Subcutaneous adipose tissue (tissue), 4 donors: ENCODE data around the gene EPB42. TPM values are rescaled to one million over a fixed set of nuclear protein-coding genes. Genes with fewer than 3 reads are reported as not detected.

Experiments
- total RNA-seq, 4 donors: library from RNA; depleted of rRNA; stranded (reverse); fragments of >200 nt; gene quantifications; one replicate each; pipeline ENCODE4 v1.1.0, GENCODE V29; 2016
- TF ChIP-seq, protein P1 (sequence below): fragments of 450-650 bp; IDR thresholded peaks from one replicate; pipeline ENCODE4 v1.5.1; 2016; ENCODE audit warnings: low read depth, mild to moderate bottlenecking, control low read depth, antibody characterized with exemption, moderate library complexity

EPB42 gene
- total RNA-seq, 4 donors from 2014 or later: 1.5 to 11.1 (median 2.2) TPM

DNA sequence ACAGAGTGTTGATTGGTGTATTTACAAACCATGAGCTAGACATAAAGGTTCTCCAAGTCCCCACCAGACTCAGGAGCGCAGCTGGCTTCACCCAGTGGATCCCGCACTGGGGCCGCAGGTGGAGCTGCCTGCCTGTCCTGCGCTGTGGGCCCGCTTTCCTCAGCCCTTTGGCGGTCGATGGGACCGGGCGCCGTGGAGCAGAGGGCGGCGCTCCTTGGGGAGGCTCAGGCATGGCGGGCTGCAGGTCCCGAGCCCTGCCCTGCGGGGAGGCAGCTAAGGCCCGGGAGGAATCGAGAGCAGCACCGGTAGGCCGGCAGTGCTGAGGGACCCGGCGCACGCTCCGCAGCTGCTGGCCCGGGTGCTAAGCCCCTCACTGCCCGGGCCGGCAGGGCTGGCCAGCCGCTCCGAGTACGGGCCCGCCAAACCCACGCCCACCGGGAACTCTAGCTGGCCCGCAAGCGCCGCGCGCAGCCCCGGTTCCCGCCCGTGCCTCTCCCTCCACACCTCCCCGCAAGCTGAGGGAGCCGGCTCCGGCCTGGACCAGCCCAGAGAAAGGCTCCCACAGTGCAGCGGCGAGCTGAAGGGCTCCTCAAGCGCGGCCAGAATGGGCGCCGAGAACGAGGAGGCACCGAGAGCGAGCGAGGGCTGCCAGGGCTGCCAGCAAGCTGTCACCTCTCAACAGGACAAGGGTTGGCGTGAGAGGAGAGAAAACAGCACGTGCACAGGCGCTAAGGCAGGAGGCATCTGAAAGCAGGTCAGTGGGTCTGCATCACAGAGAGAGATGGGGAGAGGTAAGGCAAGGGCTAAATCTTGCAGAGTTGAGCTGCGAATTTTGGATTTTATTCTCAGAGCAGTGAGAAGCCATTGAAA is 5.9 kb upstream of the EPB42 start:
- TF ChIP-seq, protein P1, sequence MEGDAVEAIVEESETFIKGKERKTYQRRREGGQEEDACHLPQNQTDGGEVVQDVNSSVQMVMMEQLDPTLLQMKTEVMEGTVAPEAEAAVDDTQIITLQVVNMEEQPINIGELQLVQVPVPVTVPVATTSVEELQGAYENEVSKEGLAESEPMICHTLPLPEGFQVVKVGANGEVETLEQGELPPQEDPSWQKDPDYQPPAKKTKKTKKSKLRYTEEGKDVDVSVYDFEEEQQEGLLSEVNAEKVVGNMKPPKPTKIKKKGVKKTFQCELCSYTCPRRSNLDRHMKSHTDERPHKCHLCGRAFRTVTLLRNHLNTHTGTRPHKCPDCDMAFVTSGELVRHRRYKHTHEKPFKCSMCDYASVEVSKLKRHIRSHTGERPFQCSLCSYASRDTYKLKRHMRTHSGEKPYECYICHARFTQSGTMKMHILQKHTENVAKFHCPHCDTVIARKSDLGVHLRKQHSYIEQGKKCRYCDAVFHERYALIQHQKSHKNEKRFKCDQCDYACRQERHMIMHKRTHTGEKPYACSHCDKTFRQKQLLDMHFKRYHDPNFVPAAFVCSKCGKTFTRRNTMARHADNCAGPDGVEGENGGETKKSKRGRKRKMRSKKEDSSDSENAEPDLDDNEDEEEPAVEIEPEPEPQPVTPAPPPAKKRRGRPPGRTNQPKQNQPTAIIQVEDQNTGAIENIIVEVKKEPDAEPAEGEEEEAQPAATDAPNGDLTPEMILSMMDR: no peak

DNA sequence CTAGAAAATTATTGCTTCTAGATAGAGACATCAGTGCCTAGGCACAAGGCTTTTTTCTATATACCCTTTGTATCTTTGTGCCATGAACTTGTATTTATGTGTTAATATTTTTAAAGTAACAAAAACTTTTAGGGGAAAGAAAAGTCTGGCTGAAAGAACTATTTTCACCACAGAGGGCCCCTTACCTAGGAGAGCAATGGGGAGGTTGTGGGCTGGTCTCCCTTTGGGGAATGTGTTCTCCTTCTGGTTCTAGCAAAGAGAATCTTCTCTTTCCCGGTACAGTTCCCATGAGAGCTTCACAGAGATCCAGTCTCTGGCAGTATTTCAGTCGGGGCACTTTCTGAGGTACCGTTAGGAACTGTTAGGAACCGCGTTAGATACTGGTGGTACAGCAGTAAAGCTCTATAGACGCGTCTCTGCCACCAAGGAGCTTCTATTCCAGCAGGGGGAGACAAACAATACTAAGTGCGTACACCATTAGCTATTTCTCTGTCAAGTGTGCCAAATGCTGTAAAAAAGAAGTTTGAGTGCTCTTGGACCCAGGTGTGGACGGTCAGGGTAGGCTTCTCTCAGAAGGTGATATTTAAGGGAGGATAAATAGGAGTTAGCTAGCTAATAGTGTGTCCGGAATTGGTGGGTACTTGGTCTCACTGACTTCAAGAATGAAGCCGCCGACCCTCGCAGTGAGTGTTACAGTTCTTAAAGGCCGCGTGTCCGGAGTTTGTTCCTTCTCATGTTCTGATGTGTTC is 4.6 kb upstream of the EPB42 start:
- TF ChIP-seq, protein P1: no peak

DNA sequence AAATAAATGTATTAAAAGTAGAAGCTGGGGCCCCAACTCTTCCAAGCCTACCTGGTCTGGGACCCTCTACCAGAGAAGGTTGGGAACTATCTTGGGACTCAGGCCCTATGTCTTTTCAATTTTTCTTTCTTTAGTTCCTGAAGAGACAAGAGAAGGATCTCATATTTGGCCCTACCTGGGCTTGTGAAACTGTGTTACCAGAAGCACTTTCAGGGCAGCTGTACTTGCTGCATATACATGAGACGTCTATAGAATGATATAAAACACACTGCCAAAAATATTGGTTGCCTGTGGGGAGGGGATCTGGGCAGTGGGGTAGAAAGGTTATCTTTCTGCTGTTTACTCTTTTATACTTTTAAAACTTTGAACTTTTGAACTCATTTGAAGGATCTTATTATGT is 604 bp upstream of the EPB42 start:
- TF ChIP-seq, protein P1: no peak

DNA sequence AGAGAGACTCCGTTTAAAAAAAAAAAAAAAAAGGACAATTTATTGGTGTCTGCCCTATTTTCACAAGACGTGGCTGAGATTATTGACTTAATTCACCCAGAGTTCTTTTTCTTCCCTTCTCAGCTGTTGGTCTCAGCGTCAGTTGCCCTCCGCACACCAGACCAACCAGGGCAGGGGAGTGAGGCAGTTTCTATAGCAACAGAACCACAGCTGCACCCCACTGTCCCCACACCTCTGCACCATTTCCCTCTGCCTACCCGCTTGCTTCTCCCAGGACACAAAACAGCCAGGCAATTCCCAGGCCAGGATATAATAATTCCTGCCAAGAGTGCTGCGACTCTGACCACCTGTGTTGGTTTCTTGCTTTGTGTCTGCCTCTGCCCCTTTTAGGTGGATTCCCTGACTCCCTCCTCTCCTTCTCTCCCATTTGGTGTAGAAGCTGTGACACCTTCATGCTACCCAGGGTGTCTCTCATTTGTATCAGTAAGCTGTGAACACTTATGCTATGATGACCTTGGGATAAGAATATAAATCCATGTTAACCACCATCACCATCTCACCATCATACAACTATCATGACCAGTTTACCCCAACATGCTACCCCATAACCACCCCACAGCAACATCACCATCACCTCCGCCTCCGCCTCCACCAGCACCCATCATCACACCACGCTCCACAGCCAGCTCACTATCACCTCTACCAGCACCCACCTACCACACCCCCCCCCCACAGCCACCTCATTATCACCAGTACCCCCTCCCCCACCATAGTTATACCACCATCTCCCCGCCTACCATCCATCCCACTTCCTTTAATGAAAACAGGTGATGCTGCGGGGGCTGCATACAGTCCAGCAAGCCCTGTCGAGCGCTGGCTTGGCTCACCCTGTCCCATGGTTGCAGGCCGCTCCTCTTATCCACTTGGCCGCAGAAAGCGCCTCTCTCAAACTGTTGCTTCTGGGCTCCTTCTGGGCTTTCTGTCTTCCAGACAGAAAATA is 589 bp downstream of the EPB42 start:
- TF ChIP-seq, protein P1: no peak

DNA sequence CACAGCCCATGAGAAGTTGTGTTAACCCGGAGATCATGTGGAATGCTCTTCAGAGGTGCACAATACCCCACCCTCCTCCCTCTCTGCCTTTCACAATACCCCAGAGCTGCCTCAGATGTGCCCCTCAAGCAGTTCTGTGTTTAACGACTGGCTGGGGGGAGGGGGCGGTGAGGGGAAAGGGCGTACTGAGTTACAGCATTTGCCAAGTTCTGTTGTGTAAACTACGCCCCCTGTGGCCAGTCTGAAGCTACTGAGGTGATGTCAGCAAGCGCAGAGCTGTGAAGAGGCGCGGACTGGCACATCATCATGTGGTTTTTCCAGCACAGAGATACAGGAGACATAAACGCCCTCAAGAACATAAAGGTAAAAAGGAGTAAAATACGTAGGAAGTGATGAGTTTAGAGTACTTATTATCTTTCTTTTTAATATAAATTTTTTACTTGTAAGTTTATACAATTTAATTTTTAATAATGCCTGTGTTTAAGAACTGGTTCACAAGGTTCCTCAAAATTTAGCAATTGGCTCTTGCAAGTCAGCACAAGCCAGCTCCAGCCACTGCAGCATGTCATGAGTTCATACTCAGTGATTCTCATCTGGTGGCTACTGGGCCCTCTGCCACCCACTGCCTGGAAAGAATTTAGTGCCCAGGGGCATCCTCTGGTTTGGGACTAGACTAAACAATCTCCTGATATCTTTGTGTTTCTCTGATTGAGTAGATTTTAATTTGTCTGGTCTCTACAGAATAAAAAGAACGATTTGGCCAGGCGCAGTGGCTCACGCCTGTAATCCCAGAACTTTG is 1.7 kb downstream of the EPB42 start:
- TF ChIP-seq, protein P1: no peak

DNA sequence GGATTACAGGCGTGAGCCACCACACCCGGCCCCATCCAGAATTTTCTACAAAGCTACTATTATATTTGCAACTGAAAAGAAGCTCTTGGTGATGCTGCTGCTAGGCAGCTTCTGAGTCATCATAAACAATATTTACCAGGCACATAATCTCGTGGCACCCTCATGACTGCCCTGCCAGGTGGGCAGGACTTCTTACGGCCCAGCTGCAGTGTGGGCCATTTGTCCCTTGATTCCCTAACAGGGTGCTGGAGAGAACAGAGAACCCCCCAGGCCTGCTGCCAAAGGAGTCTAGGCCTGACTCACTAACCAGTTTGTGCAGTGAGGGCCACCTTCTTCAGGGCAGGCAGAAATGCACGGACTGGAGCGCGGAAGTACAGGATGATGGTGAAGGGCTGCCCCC is 4.9 kb downstream of the EPB42 start:
- TF ChIP-seq, protein P1: no peak
